HG03139 (cell line): ENCODE results near the gene RGS9.
"Not testable (repeated sequence)": the region's sequence is repeated elsewhere in the genome, so short reads cannot be mapped to it uniquely, and the experiment has no call there.

Source experiments
- ATAC-seq: cut with Tn5 transposase; IDR thresholded peaks from one replicate; pipeline ENCODE4 v1.9.1; 2021; ENCODE audit not compliant: unreplicated experiment

The RGS9 gene

DNA sequence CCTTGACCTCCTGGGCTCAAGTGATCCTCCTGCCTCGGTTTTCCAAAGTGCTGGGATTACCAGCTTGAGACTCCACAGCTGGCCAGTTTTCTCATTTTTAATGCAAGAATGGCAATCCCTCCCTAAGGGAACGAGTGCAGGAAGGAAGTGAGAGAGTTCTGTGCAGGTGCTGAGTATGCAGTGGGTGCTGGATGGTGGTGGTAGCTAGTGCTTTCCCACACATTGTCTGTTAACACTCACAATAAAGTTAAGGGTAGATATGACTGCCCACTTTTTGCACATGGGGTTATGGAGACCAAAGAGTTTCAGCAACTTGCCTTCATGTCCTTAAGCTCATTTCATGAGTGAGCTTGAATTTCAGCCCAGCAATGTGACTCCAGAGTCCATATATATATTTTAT is 18.5 kb downstream of the RGS9 start:
- peak; percentile 32 for ATAC-seq

DNA sequence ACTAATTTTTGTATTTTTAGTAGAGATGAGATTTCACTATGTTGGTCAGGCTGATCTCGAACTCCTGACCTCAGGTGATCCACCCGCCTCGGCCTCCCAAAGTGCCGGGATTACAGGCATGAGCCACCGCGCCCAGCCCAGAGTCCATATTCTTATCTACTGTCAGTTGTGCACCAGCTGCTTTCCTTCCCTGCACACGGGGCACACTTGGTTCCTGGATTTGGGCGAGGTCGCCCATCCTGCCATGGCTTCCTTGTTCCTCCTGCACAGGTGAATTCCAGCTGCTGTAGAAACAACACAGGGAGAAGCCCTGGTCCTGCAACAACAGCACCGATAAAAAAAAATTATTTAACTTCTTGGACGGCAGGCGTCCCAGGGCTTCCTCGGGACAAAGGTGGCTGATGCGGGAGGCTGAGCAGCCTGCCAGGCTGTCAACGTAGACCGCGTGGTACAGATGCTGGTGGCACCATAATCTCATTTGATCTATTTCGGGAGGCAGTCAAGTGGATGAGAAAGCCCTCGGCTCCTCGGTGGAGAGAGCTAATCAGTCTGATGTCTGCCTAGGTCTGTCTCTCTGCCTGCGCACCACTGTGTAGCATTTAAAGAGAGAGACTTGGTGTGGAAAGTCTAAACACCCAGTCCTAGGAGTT is 19.1 kb downstream of the RGS9 start:
- ATAC-seq: no peak

DNA sequence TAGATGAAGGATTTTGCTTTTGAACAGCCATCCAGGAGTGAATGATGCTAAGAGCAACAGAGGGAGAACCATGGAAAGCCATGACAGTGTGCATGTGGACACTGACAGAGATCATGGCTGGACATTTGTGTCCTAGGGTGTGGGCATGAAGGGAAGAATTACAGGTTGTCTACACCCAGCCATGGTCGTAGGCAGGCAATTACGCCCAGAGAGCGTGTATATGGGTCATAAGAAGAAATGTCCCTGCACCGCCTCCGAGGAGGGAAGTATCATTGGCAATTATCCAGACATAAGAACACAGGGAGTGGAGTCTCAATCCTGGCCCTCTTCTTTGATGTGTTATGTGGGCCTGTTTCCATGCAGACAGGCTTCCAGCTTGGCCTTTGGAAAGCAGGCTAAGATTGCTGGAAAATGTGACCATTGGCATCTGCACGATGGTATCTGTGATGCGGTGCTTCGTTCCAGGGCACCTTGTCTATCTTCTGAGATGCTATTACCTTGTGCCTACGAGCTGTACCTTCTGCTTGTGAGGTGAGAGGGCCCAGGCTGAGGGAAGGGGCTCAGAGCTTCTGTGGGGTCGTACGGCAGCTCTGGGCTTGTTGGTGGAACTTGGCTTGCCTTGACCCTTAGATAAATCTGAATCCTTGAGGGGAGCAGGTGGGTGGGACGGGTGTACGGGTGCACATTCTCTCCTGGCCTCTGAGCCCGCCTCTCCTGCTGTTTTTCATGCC is 19.8 kb downstream of the RGS9 start:
- ATAC-seq: no peak

DNA sequence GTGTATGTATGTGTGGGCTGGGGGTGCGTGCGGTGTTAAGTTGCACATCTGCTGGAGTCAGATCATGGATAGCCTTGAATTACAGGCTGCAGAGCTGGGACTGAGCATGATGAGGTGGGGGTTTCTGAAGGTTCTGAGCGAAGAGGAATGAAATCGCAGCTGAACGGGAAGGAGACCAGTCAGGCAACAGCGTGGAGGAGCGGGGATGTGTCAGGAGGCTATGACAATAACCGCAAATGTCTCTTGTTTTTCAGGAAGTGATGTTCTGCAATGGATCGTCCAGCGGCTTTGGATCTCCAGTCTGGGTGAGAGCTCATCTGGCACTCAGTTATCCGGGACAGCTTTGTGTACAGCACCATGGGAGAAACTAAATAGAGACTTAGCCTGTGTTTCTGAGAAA is 20.9 kb downstream of the RGS9 start:
- ATAC-seq: no peak

DNA sequence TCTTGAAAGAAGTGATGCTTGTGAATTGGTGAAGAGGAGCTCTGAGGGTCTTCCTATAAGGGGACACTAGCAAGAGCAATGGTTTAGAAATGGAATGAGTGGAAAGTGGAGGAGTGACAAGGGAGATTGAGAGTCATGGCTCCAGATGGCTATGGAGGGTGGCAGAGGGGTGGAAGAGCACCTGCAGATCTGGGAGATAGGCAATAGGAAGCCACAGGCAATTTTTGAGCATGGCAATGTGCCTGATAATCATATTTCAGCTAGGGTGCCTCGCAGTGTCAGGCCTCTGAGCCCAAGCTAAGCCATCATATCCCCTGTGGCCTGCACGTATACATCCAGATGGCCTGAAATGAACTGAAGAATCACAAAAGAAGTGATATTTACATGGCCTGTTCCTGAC is 21.5 kb downstream of the RGS9 start:
- ATAC-seq: no peak

DNA sequence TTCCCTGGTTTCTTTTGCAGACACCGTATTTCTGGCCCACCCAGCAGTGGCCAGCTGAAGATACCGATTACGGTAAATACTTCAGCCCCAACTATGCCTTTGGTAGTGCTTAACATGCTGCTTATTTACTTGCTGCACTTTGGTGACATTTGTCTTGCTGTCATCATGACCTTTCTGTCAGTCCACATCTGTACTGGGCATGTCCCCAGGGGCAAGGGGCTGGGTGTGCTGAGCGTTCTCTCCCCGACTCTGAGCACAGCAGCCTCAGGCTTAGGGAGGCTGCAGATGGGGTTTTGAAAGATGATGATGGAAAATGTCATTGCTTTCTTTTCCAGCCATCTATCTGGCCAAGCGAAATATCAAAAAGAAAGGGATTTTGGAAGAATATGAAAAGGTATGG is 23.3 kb downstream of the RGS9 start:
- no peak for ATAC-seq

DNA sequence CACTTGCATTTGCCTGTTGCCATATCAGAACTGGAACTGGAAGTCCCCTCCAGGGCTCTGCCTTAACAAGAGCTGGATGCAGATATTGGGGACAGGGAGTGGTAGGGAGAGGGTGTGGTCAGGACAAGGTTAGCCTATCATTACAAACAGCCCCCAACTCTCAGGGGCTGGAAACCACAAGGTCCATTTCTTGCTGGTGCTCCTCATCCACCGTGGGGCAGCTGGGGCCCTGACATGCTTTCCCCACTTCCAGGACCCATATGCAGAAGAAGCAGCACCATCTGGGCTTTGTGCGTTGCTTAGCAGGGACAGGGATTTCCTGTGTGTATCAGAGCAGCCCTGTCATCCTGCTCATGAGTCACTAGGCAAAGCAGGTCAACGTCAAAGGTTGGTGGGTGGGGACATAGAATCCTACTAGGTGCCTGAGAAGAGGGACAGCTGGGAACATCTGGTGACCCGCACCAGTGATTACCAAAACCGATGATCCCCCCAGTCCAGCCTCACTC is 26.9 kb downstream of the RGS9 start:
- ATAC-seq: peak; percentile 93

DNA sequence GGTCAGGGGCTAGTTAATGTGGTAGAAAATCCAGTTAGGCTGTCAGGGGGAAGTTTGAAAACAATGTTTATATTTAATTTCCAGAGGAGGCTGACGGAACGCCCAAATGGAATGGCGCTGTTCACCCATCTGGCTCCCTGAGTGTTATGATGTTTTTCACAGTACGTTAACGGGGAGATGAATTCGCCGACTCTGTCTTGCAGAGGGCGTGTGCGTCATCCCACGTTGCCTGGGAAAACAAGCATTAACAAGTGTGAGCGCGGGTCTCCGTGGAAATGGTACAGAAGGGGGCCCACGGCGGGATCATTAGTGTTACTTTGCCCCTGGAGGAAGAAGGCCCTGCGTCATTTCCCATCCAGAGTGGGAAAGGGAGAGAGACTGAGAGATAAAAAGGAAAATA is 29.6 kb downstream of the RGS9 start:
- ATAC-seq: no peak

DNA sequence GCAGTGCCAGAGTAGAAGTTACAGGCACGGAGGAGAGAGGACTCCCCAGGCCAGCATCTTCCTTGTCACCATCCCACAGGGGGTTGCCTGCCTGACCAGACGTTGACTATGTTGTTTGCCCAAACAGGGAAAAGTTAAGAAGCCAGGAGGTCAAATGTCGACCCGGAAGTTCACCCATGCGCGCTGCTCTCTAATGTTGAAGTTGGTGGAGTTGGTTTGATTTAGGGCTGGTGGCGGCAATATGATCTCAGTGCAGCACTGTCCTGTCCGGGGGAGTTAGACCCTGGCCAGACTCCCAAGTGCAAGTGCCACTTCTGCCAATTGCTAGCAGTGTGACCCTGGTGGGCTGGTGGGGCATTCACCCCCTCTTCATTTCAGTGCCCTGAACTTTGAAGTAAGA is 30.4 kb downstream of the RGS9 start:
- ATAC-seq: no peak

DNA sequence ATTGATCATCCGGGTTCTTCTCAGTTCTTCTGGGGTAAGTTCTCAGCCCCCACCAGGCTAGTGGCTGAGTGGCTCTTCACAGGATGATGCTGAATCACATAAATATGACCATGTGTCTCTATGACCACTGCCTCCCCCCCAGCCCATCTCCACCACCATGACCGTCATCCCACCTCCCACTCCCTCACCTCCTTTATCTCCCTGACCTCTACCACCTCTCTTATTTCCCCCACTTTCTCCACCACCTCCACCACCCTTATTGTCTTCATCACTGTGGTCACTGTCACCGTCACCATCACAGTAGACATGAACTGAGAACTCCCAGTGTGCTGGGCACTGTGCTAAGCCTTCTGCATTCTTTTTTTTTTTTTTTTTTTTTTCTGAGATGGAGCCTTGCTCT is 32.5 kb downstream of the RGS9 start:
- no peak for ATAC-seq

DNA sequence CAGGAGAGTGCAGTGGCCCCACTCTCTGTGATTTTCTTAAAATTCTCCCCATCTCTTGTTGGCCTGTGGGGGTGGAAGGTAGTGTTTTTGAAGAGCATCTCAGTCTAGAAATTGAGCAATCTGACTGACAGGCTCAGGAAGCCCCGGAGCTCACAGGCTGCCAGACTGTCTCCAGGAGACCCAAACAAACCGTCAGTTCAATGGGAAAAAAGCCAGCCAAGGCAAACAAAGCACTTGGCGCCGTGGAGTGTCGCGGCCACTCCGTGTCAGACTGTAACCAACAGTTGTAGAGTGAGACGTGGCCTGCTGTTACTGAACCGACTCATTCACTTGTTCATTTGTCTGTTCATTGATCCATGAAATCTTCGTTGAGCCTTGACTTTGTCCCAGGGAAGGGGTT is 33.7 kb downstream of the RGS9 start:
- no peak for ATAC-seq

DNA sequence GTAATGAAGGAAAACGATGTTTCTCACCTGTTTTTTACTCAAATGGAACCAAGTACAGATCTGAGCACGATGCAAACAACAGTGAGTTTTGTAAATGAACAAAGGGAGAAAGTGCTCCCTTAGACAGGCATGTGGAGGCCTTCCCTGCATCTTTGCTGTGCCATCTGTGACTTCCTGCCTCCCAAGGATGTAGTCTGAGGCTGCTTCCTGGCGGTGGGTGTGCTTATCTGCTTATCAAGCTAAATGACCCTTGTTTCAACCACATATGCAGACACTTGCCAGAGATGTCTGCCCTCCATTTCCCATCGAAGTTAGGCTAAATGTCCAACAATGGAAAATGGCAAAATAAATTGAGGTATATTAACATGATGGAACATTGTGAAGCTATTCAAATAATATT is 34.6 kb downstream of the RGS9 start:
- ATAC-seq: no peak

DNA sequence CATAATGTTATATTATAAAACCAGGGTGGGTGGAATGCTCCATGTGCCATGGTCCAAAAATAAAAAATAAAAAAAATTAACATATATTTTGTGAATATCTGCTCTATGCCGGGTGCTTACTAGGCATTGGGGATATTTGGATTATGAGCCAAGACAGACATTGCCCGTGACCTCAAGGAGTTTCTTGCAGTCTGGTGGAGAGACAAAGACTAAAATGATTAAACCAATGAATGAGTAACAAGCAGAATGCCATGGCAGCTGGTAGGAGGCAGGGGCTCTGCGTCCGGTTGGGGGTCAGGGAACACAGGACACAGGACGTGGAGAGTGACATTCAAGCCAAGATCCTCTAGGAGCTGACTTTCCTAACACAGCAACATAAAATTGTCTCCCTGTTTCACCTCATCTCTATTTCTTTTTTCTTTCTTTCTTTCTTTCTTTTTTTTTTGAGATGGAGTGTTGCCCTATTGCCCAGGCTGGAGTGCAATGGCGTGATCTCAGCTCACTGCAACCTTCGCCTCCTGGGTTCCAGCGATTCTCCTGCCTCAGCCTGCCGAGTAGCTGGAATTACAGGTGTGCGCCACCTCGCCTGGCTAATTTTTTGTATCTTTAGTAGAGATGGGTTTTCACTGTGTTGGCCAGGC is 35.4 kb downstream of the RGS9 start:
- no peak for ATAC-seq

DNA sequence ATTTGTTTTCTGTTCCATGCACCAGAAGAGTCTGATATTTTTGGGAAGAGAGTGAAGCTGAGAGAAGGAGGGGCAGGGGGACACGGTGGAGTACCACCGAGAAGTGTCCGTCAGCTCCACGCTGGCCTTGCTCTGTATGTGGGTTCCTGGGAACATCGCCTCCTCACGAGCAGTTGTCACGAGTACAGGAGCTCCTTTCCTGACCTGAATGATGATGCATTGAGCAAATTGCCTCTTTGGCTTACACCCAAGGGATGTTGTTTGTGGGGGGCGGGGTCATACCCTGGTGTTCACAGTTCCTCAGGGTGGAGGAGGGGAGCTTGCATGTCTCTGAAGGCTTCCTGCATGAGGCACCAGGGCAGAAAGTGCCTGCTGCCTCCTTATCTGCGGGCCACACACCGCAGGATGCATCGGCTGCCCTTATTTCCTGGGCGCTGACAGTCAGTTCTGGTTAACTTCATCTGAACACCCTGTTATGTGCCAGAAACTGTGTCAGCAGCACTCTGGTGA is 36.2 kb downstream of the RGS9 start:
- no peak for ATAC-seq

DNA sequence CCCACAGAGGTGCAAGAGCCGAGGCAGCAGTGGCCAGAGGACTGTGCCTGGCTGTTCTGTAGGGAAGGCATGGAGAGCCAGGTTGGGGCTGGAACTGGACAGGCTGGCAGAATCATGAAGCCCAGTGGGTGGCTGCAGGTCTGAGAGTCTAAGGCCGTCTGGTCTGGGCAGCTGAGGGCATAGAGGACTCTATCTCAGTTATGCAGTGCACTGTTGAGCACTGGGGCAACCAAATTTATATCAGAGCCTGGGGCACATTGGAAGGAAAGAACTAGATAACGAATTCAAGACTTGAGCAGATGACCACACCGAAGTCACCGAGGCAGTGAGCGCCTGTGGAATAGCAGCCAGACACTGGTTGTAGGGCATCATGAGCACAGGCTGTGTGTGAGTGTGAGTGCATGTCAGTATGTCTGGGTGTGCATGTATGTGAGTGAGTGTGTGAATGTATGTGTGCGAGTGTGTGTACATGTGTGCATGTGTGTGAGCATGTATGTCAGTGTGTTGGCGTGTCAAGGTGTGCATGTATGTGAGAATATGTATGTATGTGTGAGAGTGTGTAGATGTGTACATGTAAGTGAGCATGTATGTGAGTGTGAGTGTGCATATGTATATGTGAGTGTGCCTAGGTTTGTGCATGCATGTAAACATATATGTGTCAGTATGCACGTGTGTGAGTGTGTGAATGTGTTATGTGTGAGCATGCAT is 37.0 kb downstream of the RGS9 start:
- ATAC-seq: no peak

DNA sequence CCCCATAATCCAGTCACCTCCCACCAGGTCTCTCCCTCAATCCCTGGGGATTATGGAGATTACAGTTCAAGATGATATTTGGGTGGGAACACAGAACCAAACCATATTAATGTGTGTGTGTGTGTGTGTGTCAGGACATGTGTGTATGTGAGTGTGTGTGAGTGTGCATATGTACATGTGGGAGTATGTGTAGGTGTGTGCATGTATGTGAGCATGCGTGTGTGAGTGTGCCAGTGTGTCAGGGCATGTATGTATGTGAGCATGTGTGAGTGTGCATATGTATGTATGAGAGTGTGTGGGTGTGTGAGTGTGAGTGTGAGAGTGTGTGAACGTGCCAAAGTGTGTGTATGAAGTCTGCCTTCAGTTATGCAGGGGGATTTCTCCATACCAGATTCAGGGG is 37.8 kb downstream of the RGS9 start:
- no peak for ATAC-seq

DNA sequence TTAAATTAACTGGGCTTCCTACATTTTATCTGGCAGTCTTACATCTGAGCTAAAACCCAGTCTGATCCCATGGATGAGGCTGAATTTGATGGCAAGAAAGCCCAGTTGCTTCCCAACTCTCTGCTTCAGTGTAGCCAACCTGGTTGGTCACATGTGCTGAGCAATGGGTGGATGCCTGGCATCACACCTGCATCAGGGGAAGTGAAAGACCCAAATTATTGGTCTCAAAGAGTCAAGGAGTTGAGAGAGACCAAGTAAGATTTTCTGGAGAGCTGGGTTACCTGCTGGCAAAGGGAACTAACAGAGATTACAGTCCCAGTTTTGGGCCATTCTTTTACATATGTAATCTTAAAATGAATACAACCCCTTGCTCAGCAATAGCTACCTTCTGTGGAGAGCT is 38.8 kb downstream of the RGS9 start:
- no peak for ATAC-seq

DNA sequence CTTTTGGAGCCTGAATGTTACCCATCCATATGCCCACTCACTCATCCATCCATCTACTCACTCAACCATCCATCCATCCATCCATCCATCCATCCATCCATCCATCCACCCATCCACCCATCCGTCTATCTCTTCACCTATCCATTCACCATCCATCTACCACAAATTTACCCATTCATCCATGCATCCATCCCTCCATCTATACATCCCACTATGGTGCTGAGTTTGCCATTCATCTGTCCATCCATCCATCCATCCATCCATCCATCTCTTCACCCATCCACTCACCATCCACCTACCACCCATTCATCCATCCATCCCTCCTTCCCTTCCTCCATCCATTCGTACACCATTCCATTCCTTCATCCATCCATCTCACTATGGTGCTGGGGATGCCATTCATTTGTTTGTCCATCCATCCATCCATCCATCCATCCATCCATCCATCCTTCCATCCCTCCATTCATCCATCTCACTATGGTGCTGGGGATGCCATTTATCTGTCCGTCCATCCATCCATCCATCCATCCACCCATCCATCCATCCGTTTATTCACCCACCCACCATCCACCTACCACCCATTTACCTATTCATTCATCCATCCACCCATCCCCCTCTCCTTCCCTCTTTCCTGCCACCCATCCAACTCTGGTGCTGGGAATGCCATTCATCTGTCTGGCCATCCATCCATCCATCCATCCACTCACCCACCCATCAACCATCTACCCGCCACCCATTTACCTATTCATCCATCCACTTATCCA is 39.7 kb downstream of the RGS9 start:
- ATAC-seq: no peak

DNA sequence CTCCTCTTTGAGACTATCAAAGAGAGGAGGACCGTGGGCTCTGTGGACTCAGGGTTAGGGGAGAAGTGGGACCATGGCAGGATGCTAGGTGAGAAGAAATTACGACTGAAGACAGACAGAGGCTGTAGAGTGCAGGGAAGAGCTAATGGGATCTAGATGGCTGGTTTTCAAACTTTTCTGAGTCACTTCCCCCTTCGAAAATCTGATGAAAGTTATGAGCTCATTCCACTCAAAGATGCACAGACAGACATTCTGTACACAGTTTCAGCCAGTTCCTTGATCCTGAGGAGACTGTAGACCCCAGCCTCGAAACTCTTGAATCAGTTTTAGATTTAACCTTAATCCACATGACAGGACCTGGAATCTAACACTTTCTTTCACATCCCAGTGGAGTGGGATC is 40.7 kb downstream of the RGS9 start:
- ATAC-seq: no peak

DNA sequence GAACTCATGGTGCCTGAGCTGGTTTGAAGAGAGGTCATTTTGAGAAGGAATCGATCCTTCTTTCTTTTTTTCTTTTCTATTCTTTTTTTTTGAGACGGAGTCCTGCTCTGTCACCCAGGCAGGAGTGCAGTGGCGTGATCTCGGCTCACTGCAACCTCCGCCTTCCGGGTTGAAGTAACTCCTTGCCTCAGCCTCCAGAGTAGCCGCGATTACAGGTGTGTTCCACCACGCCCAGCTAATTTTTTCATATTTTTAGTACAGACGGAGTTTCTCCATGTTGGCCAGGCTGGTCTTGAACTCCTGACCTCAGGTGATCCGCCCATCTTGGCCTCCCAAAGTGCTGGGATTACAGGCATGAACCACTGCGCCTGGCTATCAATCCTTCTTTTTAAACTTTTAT is 43.1 kb downstream of the RGS9 start:
- ATAC-seq: not testable (repeated sequence)

DNA sequence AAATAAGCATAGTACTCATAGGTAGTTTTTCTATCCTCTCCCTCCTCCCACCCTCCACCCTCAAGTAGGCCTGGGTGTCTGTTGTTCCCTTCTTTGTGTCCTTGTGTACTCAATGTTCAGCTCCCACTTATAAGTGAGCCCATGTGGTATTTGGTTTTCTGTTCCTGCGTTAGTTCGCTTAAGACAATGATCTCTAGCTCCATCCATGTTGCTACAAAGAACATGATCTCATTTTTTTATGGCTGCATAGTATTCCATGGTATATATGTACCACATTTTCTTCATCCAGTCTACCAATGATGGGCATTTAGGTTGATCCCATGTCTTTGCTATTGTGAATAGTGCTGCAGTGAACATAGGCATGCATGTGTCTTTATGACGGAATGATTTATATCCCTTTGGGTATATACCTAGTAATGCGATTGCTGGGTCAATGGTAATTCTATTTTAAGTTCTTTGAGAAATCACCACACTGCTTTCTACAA is 43.6 kb downstream of the RGS9 start:
- ATAC-seq: not testable (repeated sequence)
